ENCODE measurements around the gene RAVER1.
"Not testable (repeated sequence)": the region's sequence is repeated elsewhere in the genome, so short reads cannot be mapped to it uniquely, and the experiment has no call there.

Gene RAVER1

GRCh38 chr19:10332965-10333757 lies at the start of gene RAVER1:
RAVER1 (minus strand) TSS chr19:10333529; CDS start chr19:10333507, 22 bp downstream.
- DNase-seq = peak; percentile 35

- DNase-seq = not testable (repeated sequence)
Measured at GRCh38 chr19:10383223-10383499, 49.8 kb upstream of the RAVER1 start.

- DNase-seq = peak; percentile 79
Measured at GRCh38 chr19:10380313-10381102, 47.2 kb upstream of the RAVER1 start, which contains the start of gene TYK2. TYK2 (minus strand) TSS chr19:10380572; CDS start chr19:10378406, 2,166 bp downstream.

GRCh38 chr19:10379880-10380312 lies 46.6 kb upstream of the RAVER1 start:
- DNase-seq = no peak

- DNase-seq = no peak
Measured at GRCh38 chr19:10378124-10378523, 44.8 kb upstream of the RAVER1 start.

- DNase-seq = not testable (repeated sequence)
Measured at GRCh38 chr19:10377140-10377640, 43.9 kb upstream of the RAVER1 start.

GRCh38 chr19:10374931-10375330 lies 41.6 kb upstream of the RAVER1 start:
- no peak for DNase-seq

- no peak for DNase-seq
Measured at GRCh38 chr19:10372690-10373089, 39.4 kb upstream of the RAVER1 start.

GRCh38 chr19:10368101-10368803 lies 34.9 kb upstream of the RAVER1 start:
- no peak for DNase-seq

GRCh38 chr19:10366950-10367512 lies 33.7 kb upstream of the RAVER1 start:
- not testable (repeated sequence) for DNase-seq

GRCh38 chr19:10365518-10365917 lies 32.2 kb upstream of the RAVER1 start:
- no peak for DNase-seq

GRCh38 chr19:10364644-10365043 lies 31.3 kb upstream of the RAVER1 start:
- no peak for DNase-seq

GRCh38 chr19:10363789-10364281 lies 30.5 kb upstream of the RAVER1 start:
- no peak for DNase-seq

GRCh38 chr19:10362259-10362658 lies 28.9 kb upstream of the RAVER1 start:
- DNase-seq = no peak

GRCh38 chr19:10361569-10362011 lies 28.3 kb upstream of the RAVER1 start:
- DNase-seq = no peak

- no peak for DNase-seq
Measured at GRCh38 chr19:10356431-10356830, 23.1 kb upstream of the RAVER1 start.

GRCh38 chr19:10353793-10354391 lies 20.6 kb upstream of the RAVER1 start:
- DNase-seq = no peak

- DNase-seq = no peak
Measured at GRCh38 chr19:10352764-10353671, 19.7 kb upstream of the RAVER1 start.

- no peak for DNase-seq
Measured at GRCh38 chr19:10346509-10346908, 13.2 kb upstream of the RAVER1 start.

GRCh38 chr19:10344780-10345179 lies 11.5 kb upstream of the RAVER1 start:
- DNase-seq = no peak

- no peak for DNase-seq
Measured at GRCh38 chr19:10343495-10343894, 10.2 kb upstream of the RAVER1 start.

Measured in NCI-H187 treated with DMSO at 0.1 percent for 48 hours (cell line).